Ecto neural progenitor cell (in vitro differentiated cells): ENCODE measurements around the gene SCAMP4.

ENCODE experiments used
- DNase-seq: peaks from one replicate; pipeline ENCODE4 v3.0.0-alpha.2; 2018; ENCODE audit warnings: low spot score

SCAMP4 gene

DNA sequence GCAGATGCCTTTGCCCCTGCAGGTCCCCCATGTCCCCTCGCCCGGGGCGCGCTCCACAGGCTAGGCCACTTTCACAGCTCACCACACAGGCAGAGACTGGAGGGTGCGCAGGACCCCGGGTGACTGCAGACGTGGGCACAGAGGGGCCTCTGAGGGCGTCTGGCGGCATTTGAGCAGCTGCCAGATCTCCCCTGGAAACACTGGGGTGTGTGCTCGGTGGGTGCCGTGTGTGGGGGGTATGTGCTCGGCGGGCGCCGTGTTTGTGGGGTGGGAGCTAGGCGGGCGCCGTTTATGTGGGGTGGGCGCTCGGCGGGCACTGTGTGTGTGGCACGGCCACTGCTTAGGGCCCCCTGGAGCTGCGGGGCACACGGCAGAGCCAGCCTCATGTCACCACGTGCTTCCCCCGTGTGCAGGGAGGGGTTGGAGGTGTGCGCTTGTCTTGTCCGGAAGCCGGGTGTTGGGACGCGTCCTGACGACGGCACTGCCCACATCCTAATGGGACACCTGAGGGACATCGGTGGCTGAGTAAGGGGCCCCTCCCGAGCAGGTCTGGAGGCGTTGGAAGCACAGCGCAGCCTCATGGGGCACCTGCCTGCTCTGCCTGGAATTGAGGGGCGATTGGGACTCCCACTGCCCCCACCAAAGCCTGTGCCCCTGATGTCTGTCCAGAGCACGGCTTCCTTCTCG lies 52.5 kb downstream of the SCAMP4 start:
- DNase-seq = no peak

GRCh38 chr19:1959928-1960589 lies 54.9 kb downstream of the SCAMP4 start:
- DNase-seq = no peak

DNA sequence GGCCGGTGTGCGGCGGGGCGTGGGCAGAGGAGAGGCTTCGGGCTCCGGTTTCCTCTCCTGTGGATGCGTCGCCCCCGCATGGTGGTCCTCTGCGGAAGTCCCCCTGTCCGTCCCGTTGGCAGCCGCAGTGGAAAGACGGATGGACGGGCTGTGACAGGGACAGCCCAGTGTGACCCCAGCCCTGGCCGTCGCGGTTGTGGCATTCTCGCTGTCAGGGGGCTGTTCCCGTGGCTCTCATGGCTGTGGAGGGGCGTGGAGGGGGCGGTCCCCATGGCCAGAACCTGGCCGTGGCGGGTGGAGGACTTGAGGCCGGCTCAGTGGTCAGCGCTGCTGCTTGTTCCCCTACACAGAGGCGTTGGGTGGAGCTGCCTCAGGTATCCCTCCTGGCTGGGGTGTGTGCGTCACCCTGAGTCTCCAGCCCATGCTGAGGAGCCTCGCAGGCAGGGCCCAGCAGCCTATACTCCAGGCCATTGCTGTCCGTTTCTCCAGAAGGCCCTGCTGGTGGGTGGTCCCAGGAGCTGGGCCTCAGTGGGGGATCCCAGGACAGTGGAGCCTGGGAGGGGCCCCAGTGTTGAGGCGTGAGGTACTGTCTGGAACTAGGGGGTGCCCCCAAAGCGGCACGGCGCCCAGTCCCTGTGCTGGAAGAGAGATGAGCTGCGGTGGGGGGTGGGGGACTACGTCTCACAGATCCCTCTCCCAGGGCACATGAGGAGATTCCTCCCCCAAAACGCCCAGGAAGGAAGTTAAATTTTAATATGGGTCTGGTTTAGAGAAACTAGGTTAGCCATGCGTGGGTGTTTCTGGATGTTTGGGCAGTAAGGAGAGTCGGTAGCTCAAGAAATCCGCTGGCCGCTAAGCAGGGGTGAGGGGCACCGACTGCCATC lies 56.0 kb downstream of the SCAMP4 start:
- DNase-seq = no peak

DNA sequence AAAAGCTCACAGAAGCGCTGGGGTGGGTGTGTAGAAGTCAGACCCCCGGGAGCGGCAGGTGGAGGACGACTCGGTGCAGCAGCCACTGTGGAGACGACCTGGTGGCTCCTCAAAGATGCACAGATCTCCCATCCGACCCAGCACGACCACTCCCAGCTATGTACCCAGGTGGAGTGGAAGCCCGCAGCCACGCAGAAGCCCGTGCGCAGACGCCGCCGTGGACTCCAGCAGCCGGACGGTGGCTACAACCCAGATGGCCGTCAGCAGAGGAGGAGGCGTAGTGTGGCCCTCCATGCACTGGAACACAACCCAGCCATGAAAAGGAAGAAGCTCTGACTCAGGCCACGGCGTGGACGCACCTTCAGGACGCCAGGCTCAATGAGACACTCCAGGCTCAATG lies 57.5 kb downstream of the SCAMP4 start:
- DNase-seq = no peak

DNA sequence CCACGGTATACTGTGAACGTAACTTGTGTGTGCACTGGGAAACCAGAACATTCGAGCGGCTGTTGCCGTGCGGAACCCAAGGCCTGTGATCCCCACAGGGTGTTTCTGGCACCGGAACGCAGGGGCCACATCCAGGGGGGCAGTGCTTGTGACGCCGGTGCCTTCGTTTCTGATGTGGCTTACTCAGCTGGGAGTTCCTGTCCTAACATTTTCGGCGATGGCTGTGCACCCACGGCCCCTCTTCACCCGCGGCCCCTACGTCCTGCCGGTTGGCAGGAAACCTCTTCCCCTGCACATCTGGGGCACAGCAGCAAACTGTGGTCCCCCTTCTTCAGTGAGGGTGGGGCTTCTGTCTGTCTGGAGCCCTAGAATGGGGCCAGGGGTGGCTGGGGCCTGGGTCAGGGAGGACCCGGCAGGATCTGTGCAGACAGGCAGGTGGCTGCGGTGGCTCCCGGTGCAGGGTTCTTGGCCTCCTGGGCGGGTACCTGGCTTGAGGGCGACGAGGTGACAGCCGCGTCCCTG lies 61.9 kb downstream of the SCAMP4 start:
- no peak for DNase-seq

DNA sequence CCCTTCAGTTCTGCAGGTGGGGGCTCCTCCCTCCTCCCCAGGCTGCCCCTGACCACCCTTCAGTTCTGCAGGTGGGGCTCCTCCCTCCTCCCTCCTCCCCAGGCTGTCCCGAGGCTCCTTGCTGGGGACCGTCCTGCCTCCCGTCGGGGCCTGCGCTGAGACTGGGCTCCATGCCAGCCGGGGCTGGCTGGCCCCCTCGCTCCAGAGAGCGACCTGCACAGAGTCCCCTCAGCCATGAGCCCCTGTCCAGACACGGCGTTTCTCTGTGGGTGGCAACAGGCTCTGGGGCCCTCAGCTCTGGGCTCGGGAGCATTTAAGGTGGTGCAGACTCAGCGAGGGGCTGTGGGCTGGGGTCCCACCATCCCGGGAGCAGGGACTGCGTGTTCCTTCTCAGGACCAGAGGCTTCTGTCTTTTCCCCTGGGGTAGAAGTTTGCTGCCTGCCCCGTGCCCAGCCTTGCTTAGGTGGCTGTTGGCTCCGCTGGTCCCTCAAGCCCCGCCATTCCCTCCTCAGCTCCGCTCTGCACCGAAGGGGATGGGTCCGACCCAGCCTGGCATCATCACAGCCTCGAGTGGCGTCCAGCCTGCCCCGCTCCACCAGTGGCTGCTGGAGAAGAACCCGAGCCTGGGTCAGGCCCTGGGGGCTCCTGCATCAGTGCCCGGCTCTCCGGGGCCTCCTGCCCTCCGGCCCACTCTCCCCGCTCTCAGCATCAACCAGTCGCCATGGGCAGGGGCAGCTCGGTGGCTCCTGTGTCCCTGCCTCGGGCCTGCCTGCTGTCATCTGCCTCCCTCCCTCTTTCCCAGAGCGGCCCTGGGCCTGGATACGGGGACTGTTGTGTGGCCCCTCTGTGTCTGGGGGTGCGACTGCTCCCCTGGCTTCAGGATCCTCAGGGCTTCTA lies 63.3 kb downstream of the SCAMP4 start:
- DNase-seq = no peak

GRCh38 chr19:1969176-1970002 lies 64.2 kb downstream of the SCAMP4 start:
- no peak for DNase-seq

DNA sequence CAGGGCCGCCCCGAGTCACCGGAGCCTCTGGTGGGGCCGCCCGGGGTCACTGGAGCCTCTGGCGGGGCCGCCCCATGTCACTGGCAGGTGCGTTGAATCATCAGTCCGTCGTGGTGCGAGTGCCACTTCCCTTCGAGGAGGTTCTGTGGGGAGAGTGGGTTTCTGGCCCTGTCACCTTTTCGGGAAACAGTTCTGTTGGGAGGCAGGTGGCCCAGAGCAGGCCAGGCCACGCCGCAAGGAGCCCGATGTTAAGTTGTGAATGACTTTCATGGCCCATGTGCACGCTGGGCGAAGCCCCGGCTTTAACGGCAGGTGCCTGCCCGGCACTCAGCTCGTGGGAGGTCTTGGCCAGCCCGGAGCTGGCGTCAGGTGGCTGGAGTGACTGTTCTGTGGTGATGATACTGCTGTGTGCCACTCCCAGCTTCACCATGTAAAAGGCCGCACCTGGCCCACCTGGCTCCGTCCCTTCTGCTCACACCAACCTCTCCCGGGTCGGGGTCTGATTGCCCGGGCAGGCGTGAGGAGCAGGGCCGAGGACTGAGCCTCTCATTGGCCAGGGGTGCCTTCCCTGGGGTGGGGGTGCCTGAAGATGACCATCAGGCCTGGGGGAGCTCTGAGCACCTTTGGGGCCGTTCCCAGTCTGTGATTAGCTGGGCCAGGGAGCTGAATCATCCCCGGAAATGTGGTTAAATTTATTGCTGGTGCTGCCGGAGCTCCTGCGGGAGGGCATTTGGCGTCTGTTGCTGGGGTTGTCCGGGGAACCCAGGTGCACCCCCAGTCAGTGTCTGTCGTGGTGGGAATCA lies 65.0 kb downstream of the SCAMP4 start:
- DNase-seq = no peak

DNA sequence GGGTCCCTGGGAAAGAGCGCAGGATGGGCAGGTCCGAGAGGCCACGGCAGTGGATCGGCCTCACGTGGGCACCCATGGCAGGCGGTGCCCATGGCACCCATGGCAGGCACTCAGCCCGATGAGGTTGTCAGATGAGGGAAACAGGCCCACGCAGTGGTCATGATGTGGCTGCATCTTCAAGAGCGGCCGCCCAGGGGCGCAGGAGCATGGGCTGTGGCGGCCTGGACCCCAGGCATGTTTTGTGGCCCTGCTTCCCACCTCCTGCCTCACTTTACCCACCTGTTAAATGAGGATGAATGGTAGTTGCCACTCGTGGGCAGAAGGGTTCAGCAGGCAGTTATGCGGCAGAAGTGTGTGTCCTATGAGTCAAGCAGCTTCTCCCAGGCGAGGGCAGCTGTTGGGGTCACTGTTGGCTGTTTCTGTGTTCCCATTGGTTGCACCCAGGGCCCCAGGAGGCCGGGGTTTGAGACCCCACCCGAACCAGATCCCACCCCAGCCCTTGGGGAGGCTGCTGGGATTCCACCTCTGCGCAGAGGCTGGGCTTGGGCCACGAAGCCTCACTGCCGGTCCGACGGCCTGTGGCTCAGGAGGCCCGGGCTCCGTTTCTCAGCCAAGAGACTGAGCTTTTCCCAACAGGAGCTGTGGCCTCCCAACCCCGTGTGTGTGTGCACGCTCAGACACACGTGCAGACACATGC lies 65.8 kb downstream of the SCAMP4 start:
- DNase-seq = no peak

DNA sequence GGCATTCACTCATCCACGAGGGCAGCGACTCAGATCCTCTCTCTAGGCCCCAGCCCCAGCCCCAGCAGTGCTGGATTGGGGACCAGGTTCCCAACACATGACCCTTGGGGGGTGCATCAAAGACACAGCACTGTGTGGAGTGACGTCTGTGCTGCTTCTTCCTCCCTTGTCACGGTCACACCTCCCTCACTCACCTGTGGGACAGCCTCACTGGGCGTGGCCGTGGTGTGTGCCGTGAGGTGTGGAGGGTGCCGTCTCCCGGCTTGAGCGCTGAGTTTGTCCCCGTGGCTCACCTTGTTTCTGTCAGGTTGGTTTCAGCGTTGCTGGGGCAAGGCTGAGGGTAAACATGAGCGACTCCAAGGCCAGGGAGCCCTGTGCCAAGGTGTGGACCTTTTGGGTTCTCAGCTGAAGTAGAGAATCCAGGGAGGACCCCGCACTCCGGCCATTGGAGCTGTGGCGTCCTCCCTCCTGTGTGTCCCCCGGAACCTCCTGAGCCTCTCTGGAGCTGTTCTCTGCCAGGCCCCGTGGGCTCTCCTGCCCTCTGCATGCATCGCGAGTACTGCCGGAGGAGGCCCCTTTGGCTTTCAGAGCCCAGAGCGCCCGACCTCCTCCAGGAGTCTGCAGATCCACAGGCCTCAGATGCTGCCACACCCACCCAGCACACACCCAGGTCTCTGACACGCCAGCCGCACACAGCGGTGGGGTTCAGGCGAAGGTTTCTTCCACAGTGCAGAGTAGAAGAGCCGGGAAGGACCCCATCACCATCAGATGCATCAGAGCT lies 69.4 kb downstream of the SCAMP4 start:
- DNase-seq = no peak

DNA sequence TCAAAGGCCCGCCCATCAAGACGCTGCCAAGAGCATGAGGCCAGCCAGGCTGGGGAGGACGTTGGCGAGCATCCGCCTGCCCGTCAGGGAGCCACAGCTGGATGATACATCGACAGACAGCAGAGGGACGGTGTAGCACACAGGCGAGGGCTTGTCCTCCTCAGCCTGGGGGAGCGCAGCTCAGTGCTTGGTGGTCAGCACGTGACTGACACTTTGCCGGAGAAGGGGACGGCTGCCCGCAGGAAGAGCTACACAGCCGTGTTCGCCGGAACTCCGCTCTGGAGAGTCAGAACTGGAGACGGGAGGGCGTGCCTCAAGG lies 69.9 kb downstream of the SCAMP4 start:
- no peak for DNase-seq
